Trophoblast cell (in vitro differentiated cells and primary cell): ENCODE measurements around the gene IFT80.

Source experiments
- DNase-seq, 2 donors: peaks; one replicate each; pipeline ENCODE4 v3.0.0-alpha.2; 2016
- H2AFZ ChIP-seq: 2 replicates; pipeline ENCODE4 v1.6.1; 2013; ENCODE audit warnings: low read length, moderate library complexity, mild to moderate bottlenecking; ENCODE audit not compliant: insufficient read depth, poor library complexity
- H2AK5ac ChIP-seq: 2 replicates; pipeline ENCODE4 v1.6.1; 2013; ENCODE audit warnings: mild to moderate bottlenecking, low read length
- H2BK120ac ChIP-seq: 2 replicates; pipeline ENCODE4 v1.6.1; 2013; ENCODE audit warnings: low read length, mild to moderate bottlenecking, moderate library complexity; ENCODE audit not compliant: insufficient read depth, poor library complexity
- H2BK12ac ChIP-seq: 2 replicates; pipeline ENCODE4 v1.6.1; 2013; ENCODE audit warnings: mild to moderate bottlenecking, low read length, moderate library complexity
- H2BK5ac ChIP-seq: 2 replicates; pipeline ENCODE4 v1.6.1; 2013; ENCODE audit warnings: low read length, low read depth, moderate library complexity, mild to moderate bottlenecking; ENCODE audit not compliant: poor library complexity
- H3K14ac ChIP-seq: 2 replicates; pipeline ENCODE4 v1.6.1; 2013; ENCODE audit warnings: mild to moderate bottlenecking, low read length
- H3K18ac ChIP-seq: 2 replicates; pipeline ENCODE4 v1.6.1; 2013; ENCODE audit warnings: mild to moderate bottlenecking, low read length
- H3K23ac ChIP-seq: 2 replicates; pipeline ENCODE4 v1.6.1; 2013; ENCODE audit warnings: low read length
- H3K27ac ChIP-seq: 2 replicates; pipeline ENCODE4 v1.5.1; 2013; ENCODE audit warnings: low read depth, mild to moderate bottlenecking, inconsistent platforms, low read length, moderate library complexity
- H3K27me3 ChIP-seq: 2 replicates; pipeline ENCODE4 v1.6.1; 2013; ENCODE audit warnings: inconsistent platforms, mild to moderate bottlenecking, low read length, moderate library complexity; ENCODE audit not compliant: insufficient read depth
- H3K36me3 ChIP-seq, 2 experiments: 1 replicate in 1 of 2; 2 replicates in 1 of 2; pipeline ENCODE4 v1.6.1; 2013; ENCODE audit warnings: low read length in 2 of 2, mild to moderate bottlenecking in 2 of 2, moderate library complexity in 1 of 2; ENCODE audit not compliant: insufficient read depth in 2 of 2, control insufficient read depth in 1 of 2
- H3K4ac ChIP-seq: 2 replicates; pipeline ENCODE4 v1.6.1; 2013; ENCODE audit warnings: low read depth, mild to moderate bottlenecking, low read length, moderate library complexity
- H3K4me1 ChIP-seq, 2 experiments: 1 replicate in 1 of 2; 2 replicates in 1 of 2; pipeline ENCODE4 v1.6.1; 2013; ENCODE audit warnings: low read length in 2 of 2, mild to moderate bottlenecking in 2 of 2, moderate library complexity in 1 of 2; ENCODE audit not compliant: insufficient read depth in 2 of 2, control insufficient read depth in 1 of 2
- H3K4me2 ChIP-seq: 2 replicates; pipeline ENCODE4 v1.6.1; 2013; ENCODE audit warnings: inconsistent platforms, mild to moderate bottlenecking, low read length, moderate library complexity
- H3K4me3 ChIP-seq: 2 replicates; pipeline ENCODE4 v1.5.1; 2013; ENCODE audit warnings: mild to moderate bottlenecking, low read depth, low read length, inconsistent platforms
- H3K79me1 ChIP-seq: one replicate; pipeline ENCODE4 v1.6.1; 2013; ENCODE audit warnings: low read length
- H3K79me2 ChIP-seq: 2 replicates; pipeline ENCODE4 v1.6.1; 2013; ENCODE audit warnings: low read length, mild to moderate bottlenecking; ENCODE audit not compliant: control insufficient read depth, insufficient read depth, poor library complexity
- H3K9ac ChIP-seq: 2 replicates; pipeline ENCODE4 v1.6.1; 2013; ENCODE audit warnings: mild to moderate bottlenecking, low read length
- H3K9me3 ChIP-seq: 2 replicates; pipeline ENCODE4 v1.6.1; 2013; ENCODE audit warnings: low read depth, mild to moderate bottlenecking, control low read depth, inconsistent platforms, low read length; ENCODE audit not compliant: insufficient read depth
- H4K12ac ChIP-seq: 2 replicates; pipeline ENCODE4 v1.6.1; 2013; ENCODE audit warnings: low read depth, mild to moderate bottlenecking, low read length, moderate library complexity
- H4K8ac ChIP-seq: 2 replicates; pipeline ENCODE4 v1.6.1; 2013; ENCODE audit warnings: low read depth, mild to moderate bottlenecking, low read length, moderate library complexity
- H4K91ac ChIP-seq: one replicate; pipeline ENCODE4 v1.6.1; 2013; ENCODE audit warnings: low read depth, mild to moderate bottlenecking, low read length, moderate library complexity
- WGBS: extraction: QIAGEN DNeasy Blood & Tissue Kit; methylation state at CpG from one replicate; pipeline ENCODE4 v1.1.7; 2013; ENCODE audit warnings: missing lambda C conversion rate; ENCODE audit not compliant: insufficient read length, insufficient coverage; ENCODE audit errors: extremely low coverage; 5-methylcytosine and 5-hydroxymethylcytosine counted together

The IFT80 gene

GRCh38 chr3:160444411-160444810, 45.4 kb upstream of the IFT80 start:
- no peaks in the 10 kb centered on the region for H3K27me3 ChIP-seq
- no peak overlapping the region for H2AFZ ChIP-seq
- no peak overlapping the region for H3K4me2 ChIP-seq
- no peak overlapping the region for H4K8ac ChIP-seq
- H4K91ac ChIP-seq, result no peak overlapping the region
- no peak overlapping the region for H3K18ac ChIP-seq
- no peak overlapping the region for H2BK12ac ChIP-seq
- no CpG with 5 or more reads among the region's 1 CpG for WGBS
- H3K27ac ChIP-seq, result no peak overlapping the region
- H3K36me3 ChIP-seq, result peaks cover 11 to 13% of the 10 kb centered on the region in 2 experiments
- H3K79me1 ChIP-seq, result peaks cover 4% of the 10 kb centered on the region
- no peak overlapping the region for H4K12ac ChIP-seq
- no peak overlapping the region for H3K14ac ChIP-seq
- H3K23ac ChIP-seq, result no peak overlapping the region
- no peak overlapping the region for H3K9ac ChIP-seq
- DNase-seq, result peak in 1 of 2 donors; percentile 18
- H2BK5ac ChIP-seq, result no peak overlapping the region
- peaks cover 13% of the 10 kb centered on the region for H3K79me2 ChIP-seq
- H3K4ac ChIP-seq, result peak overlapping the region; percentile 69
- no peak overlapping the region for H3K4me3 ChIP-seq
- H2AK5ac ChIP-seq, result no peak overlapping the region
- peaks cover 3 to 7% of the 10 kb centered on the region in 2 experiments for H3K4me1 ChIP-seq
- no peaks in the 10 kb centered on the region for H3K9me3 ChIP-seq
- H2BK120ac ChIP-seq, result no peak overlapping the region

- H3K14ac ChIP-seq, result no peak overlapping the region
- no peak overlapping the region for H2AFZ ChIP-seq
- no peak overlapping the region for H2BK120ac ChIP-seq
- no peak overlapping the region for H3K9ac ChIP-seq
- no peak overlapping the region for H4K91ac ChIP-seq
- H3K18ac ChIP-seq, result no peak overlapping the region
- peaks cover 12 to 13% of the 10 kb centered on the region in 2 experiments for H3K36me3 ChIP-seq
- H2BK12ac ChIP-seq, result no peak overlapping the region
- H3K79me1 ChIP-seq, result no peaks in the 10 kb centered on the region
- H3K4me1 ChIP-seq, result peaks cover 0 to 3% of the 10 kb centered on the region in 2 experiments
- no peak overlapping the region for H2BK5ac ChIP-seq
- H3K4me3 ChIP-seq, result no peak overlapping the region
- H3K4ac ChIP-seq, result peak overlapping the region; percentile 19
- H3K27me3 ChIP-seq, result no peaks in the 10 kb centered on the region
- WGBS, result no CpG with 5 or more reads among the region's 7 CpGs
- no peak for DNase-seq
- H3K79me2 ChIP-seq, result peaks cover 3% of the 10 kb centered on the region
- H3K27ac ChIP-seq, result no peak overlapping the region
- H4K8ac ChIP-seq, result no peak overlapping the region
- H4K12ac ChIP-seq, result no peak overlapping the region
- no peak overlapping the region for H3K4me2 ChIP-seq
- H2AK5ac ChIP-seq, result no peak overlapping the region
- no peaks in the 10 kb centered on the region for H3K9me3 ChIP-seq
- no peak overlapping the region for H3K23ac ChIP-seq
Measured at GRCh38 chr3:160440687-160441086, 41.7 kb upstream of the IFT80 start.

- H3K79me2 ChIP-seq, result no peaks in the 10 kb centered on the region
- no peaks in the 10 kb centered on the region for H3K79me1 ChIP-seq
- H3K27ac ChIP-seq, result no peak overlapping the region
- no peak overlapping the region for H3K18ac ChIP-seq
- no peak overlapping the region for H4K12ac ChIP-seq
- no peak overlapping the region for H4K91ac ChIP-seq
- H3K4me3 ChIP-seq, result no peak overlapping the region
- H2AK5ac ChIP-seq, result no peak overlapping the region
- no peaks in the 10 kb centered on the region for H3K9me3 ChIP-seq
- no peak overlapping the region for H3K14ac ChIP-seq
- H3K36me3 ChIP-seq, result peaks cover 6 to 10% of the 10 kb centered on the region in 2 experiments
- H3K4ac ChIP-seq, result no peak overlapping the region
- no peak overlapping the region for H2BK12ac ChIP-seq
- WGBS, result no CpG with 5 or more reads among the region's 5 CpGs
- H2BK5ac ChIP-seq, result no peak overlapping the region
- H4K8ac ChIP-seq, result no peak overlapping the region
- H3K9ac ChIP-seq, result no peak overlapping the region
- no peaks in the 10 kb centered on the region for H3K27me3 ChIP-seq
- no peak overlapping the region for H2AFZ ChIP-seq
- no peak overlapping the region for H3K4me2 ChIP-seq
- H3K4me1 ChIP-seq, result no peaks in the 10 kb centered on the region
- no peak overlapping the region for H3K23ac ChIP-seq
- H2BK120ac ChIP-seq, result no peak overlapping the region
- no peak for DNase-seq
Measured at GRCh38 chr3:160437083-160437455, 38.0 kb upstream of the IFT80 start.

GRCh38 chr3:160435747-160436146, 36.7 kb upstream of the IFT80 start:
- H3K4ac ChIP-seq, result no peak overlapping the region
- H3K36me3 ChIP-seq, result peaks cover 10 to 16% of the 10 kb centered on the region in 2 experiments
- H2BK5ac ChIP-seq, result no peak overlapping the region
- no peaks in the 10 kb centered on the region for H3K79me1 ChIP-seq
- H2AFZ ChIP-seq, result no peak overlapping the region
- no peak overlapping the region for H4K8ac ChIP-seq
- no peak overlapping the region for H3K23ac ChIP-seq
- no peak overlapping the region for H3K14ac ChIP-seq
- H3K4me1 ChIP-seq, result no peaks in the 10 kb centered on the region
- no peak overlapping the region for H3K4me3 ChIP-seq
- no peak overlapping the region for H4K91ac ChIP-seq
- H3K27ac ChIP-seq, result no peak overlapping the region
- no peaks in the 10 kb centered on the region for H3K79me2 ChIP-seq
- H2BK12ac ChIP-seq, result no peak overlapping the region
- H4K12ac ChIP-seq, result no peak overlapping the region
- H2BK120ac ChIP-seq, result no peak overlapping the region
- H3K9ac ChIP-seq, result no peak overlapping the region
- H3K9me3 ChIP-seq, result no peaks in the 10 kb centered on the region
- no peaks in the 10 kb centered on the region for H3K27me3 ChIP-seq
- no peak overlapping the region for H3K4me2 ChIP-seq
- WGBS, result no CpG with 5 or more reads among the region's 1 CpG
- DNase-seq, result no peak
- no peak overlapping the region for H2AK5ac ChIP-seq
- no peak overlapping the region for H3K18ac ChIP-seq
